NCI-H1930 (cell line): ENCODE results near the gene HHIPL2.

Source experiments
- DNase-seq, 2 experiments: peaks; one replicate each; lab custom pipeline; 2025; lab: John Stamatoyannopoulos, UW

HHIPL2 gene

GRCh38 chr1:222547944-222548671, at the start of gene HHIPL2:
HHIPL2 (minus strand) TSS chr1:222548104; CDS start chr1:222548044, 60 bp downstream.
- no peak for DNase-seq

GRCh38 chr1:222596696-222597095, 48.8 kb upstream of the HHIPL2 start:
- DNase-seq, result no peak

- no peak for DNase-seq
Observed at GRCh38 chr1:222594789-222595188, 46.9 kb upstream of the HHIPL2 start.

- no peak for DNase-seq
Observed at GRCh38 chr1:222592171-222592570, 44.3 kb upstream of the HHIPL2 start.

GRCh38 chr1:222589462-222590302, 41.8 kb upstream of the HHIPL2 start, which contains the start of gene TAF1A:
TAF1A (minus strand) TSS chr1:222589933.
- DNase-seq, result peak; percentile 70 to 71

- DNase-seq, result no peak
Observed at GRCh38 chr1:222588135-222588534, 40.2 kb upstream of the HHIPL2 start.

- no peak for DNase-seq
Observed at GRCh38 chr1:222586842-222587241, 38.9 kb upstream of the HHIPL2 start.

GRCh38 chr1:222583079-222583478, 35.2 kb upstream of the HHIPL2 start:
- DNase-seq, result no peak

- no peak for DNase-seq
Observed at GRCh38 chr1:222582099-222582774, 34.3 kb upstream of the HHIPL2 start.

GRCh38 chr1:222579316-222579715, 31.4 kb upstream of the HHIPL2 start:
- DNase-seq, result no peak

GRCh38 chr1:222570837-222571236, 22.9 kb upstream of the HHIPL2 start:
- DNase-seq, result no peak

- no peak for DNase-seq
Observed at GRCh38 chr1:222561656-222562055, 13.8 kb upstream of the HHIPL2 start.

GRCh38 chr1:222557574-222557973, 9.7 kb upstream of the HHIPL2 start:
- DNase-seq, result no peak

GRCh38 chr1:222557148-222557547, 9.2 kb upstream of the HHIPL2 start:
- no peak for DNase-seq

GRCh38 chr1:222555992-222556615, 8.2 kb upstream of the HHIPL2 start:
- no peak for DNase-seq

- DNase-seq, result no peak
Observed at GRCh38 chr1:222554177-222554576, 6.3 kb upstream of the HHIPL2 start.

GRCh38 chr1:222552882-222553281, 5.0 kb upstream of the HHIPL2 start:
- no peak for DNase-seq

- DNase-seq, result no peak
Observed at GRCh38 chr1:222547260-222547614, 667 bp downstream of the HHIPL2 start.

- no peak for DNase-seq
Observed at GRCh38 chr1:222546548-222547259, 1.2 kb downstream of the HHIPL2 start.

GRCh38 chr1:222546091-222546490, 1.8 kb downstream of the HHIPL2 start:
- DNase-seq, result no peak

- DNase-seq, result no peak
Observed at GRCh38 chr1:222543817-222544216, 4.1 kb downstream of the HHIPL2 start.

- DNase-seq, result no peak
Observed at GRCh38 chr1:222540598-222540995, 7.3 kb downstream of the HHIPL2 start.
